CD4-positive, alpha-beta T cell treated with Interleukin-12 subunit alpha and Interleukin-12 subunit beta, for 1 hour (primary cell): ENCODE data around the gene NCF4.

Experiments
- DNase-seq: peaks from one replicate; pipeline ENCODE4 v3.0.0-alpha.2; 2020

The NCF4 gene

GRCh38 chr22:36838119-36839030, 22.4 kb upstream of the NCF4 start:
- DNase-seq = no peak

- DNase-seq = no peak
These were observed 21.3 kb upstream of the NCF4 start for GRCh38 chr22:36839356-36840073.

GRCh38 chr22:36840106-36840505, 20.7 kb upstream of the NCF4 start:
- no peak for DNase-seq

GRCh38 chr22:36846271-36846670, 14.5 kb upstream of the NCF4 start:
- no peak for DNase-seq

- DNase-seq = no peak
These were observed 13.9 kb upstream of the NCF4 start for GRCh38 chr22:36846949-36847348.

GRCh38 chr22:36850056-36850455, 10.8 kb upstream of the NCF4 start:
- DNase-seq = no peak

GRCh38 chr22:36850682-36851081, 10.1 kb upstream of the NCF4 start:
- no peak for DNase-seq

GRCh38 chr22:36852056-36852973, 8.5 kb upstream of the NCF4 start:
- no peak for DNase-seq

GRCh38 chr22:36853407-36854099, 7.3 kb upstream of the NCF4 start:
- DNase-seq = peak; percentile 88

GRCh38 chr22:36855478-36855877, 5.3 kb upstream of the NCF4 start:
- DNase-seq = no peak

GRCh38 chr22:36856121-36856791, 4.5 kb upstream of the NCF4 start:
- peak; percentile 91 for DNase-seq

- no peak for DNase-seq
These were observed 4.0 kb upstream of the NCF4 start for GRCh38 chr22:36856792-36857135.

- DNase-seq = no peak
These were observed 2.6 kb upstream of the NCF4 start for GRCh38 chr22:36858156-36858555.

GRCh38 chr22:36858966-36859365, 1.8 kb upstream of the NCF4 start:
- no peak for DNase-seq

- no peak for DNase-seq
These were observed 789 bp upstream of the NCF4 start for GRCh38 chr22:36860017-36860416.

GRCh38 chr22:36860438-36860820, 377 bp upstream of the NCF4 start:
- DNase-seq = no peak

GRCh38 chr22:36862251-36863242, 1.7 kb downstream of the NCF4 start:
- DNase-seq = peak; percentile 11

- no peak for DNase-seq
These were observed 2.5 kb downstream of the NCF4 start for GRCh38 chr22:36863281-36863680.

- no peak for DNase-seq
These were observed 3.2 kb downstream of the NCF4 start for GRCh38 chr22:36863979-36864378.

GRCh38 chr22:36864454-36865215, 3.8 kb downstream of the NCF4 start:
- no peak for DNase-seq
